Adrenal gland (tissue), 12 donors: ENCODE results near the gene CLEC16A. TPM values are rescaled to one million over a fixed set of nuclear protein-coding genes. Genes with fewer than 3 reads are reported as not detected.

Experiments used
- DNase-seq, 7 donors: peaks; one replicate each; pipeline ENCODE4 v3.0.0-alpha.2; 2019 to 2020
- H3K27ac ChIP-seq, 5 donors: fragments of 200-600 bp; sonication (generic) in 4 of 5; 1 replicate in 3 of 5; 2 replicates in 2 of 5; pipeline versions ENCODE4 v1.5.1 to v1.8.0; 2016 to 2020; ENCODE audit warnings: mild to moderate bottlenecking in 1 of 5
- H3K27me3 ChIP-seq: fragments of 200-600 bp; 2 replicates; pipeline ENCODE4 v1.8.0; 2021
- H3K36me3 ChIP-seq, 2 donors: fragments of 200-600 bp; replicated peaks in 1 of 2; 1 replicate in 1 of 2; 2 replicates in 1 of 2; pipeline versions ENCODE4 v1.5.1 to v1.8.0; 2018 to 2022
- H3K4me1 ChIP-seq, 2 donors: fragments of 200-600 bp; replicated peaks in 1 of 2; 1 replicate in 1 of 2; 2 replicates in 1 of 2; pipeline versions ENCODE4 v1.5.1 to v1.8.0; 2018 to 2021
- H3K4me3 ChIP-seq, 4 donors: fragments of 200-600 bp; sonication (generic) in 3 of 4; one replicate each; pipeline ENCODE4 v1.5.1; 2016 to 2018
- H3K9me3 ChIP-seq, 3 donors: fragments of 200-600 bp; sonication (generic) in 1 of 3; replicated peaks in 1 of 3; 1 replicate in 2 of 3; 2 replicates in 1 of 3; pipeline versions ENCODE4 v1.5.1 to v1.8.0; 2016 to 2021
- CTCF ChIP-seq, 6 experiments: fragments of 450-650 bp in 4 of 6; fragments of 200-600 bp in 2 of 6; sonication (generic) in 1 of 6; IDR thresholded peaks; 1 replicate in 5 of 6; 2 replicates in 1 of 6; pipeline versions ENCODE4 v1.5.1 to v1.8.0; 2016 to 2021; ENCODE audit warnings: antibody characterized with exemption in 6 of 6, mild to moderate bottlenecking in 2 of 6, moderate library complexity in 1 of 6
- POLR2A ChIP-seq, 2 donors: fragments of 450-650 bp; IDR thresholded peaks; one replicate each; pipeline ENCODE4 v1.6.1; 2017; ENCODE audit warnings: antibody characterized with exemption in 2 of 2, mild to moderate bottlenecking in 2 of 2, moderate library complexity in 1 of 2
- WGBS, 4 donors: extraction: QIAGEN DNeasy Blood & Tissue Kit in 2 of 4; methylation state at CpG; one replicate each; pipeline versions ENCODE4 v1.1.5 to v1.1.7; 2013 to 2017; 5-methylcytosine and 5-hydroxymethylcytosine counted together
- intact Hi-C, 2 donors: fragments of 100-400 bp; cut with DNase I; formaldehyde crosslinking; loops; one replicate each; pipeline versions ENCODE4 v1.14.1 to v1.15.0; 2022 to 2023
- polyA plus RNA-seq, 3 donors: library from polyadenylated mRNA; stranded (reverse); fragments of 200-250 nt in 2 of 3; fragments of 350-450 nt in 1 of 3; fragmentation: Illumina TruSeq in 1 of 3; extraction: RNeasy Lipid Tissue Mini Kit (QIAGEN cat#74804) in 1 of 3; gene quantifications; one replicate each; pipeline ENCODE4 v1.2.3, GENCODE V29; 2013 to 2014
- total RNA-seq, 9 donors: library from RNA; depleted of rRNA in 4 of 9; stranded (reverse); fragments of >200 nt in 4 of 9; fragments of 120-200 nt in 1 of 9; fragmentation: NEBNext Ultra II Directional in 1 of 9; extraction: Animal tissue kit (Norgen Biotek cat#: 25700) in 1 of 9; gene quantifications; one replicate each; pipeline versions ENCODE4 v1.1.0 to v1.2.4, GENCODE V29; 2013 to 2023
- donor health status: healthy with polysubstance abuse.
- donor health status: Bipolar disorder and iron deficiency.
- donor health status: DM: yes; HTN: yes; CAD: no.
- donor health status: DM: no; HTN: no; CAD: no.
- donor health status: DM: no; HTN: no; CAD: no.
- donor health status: DM: yes; HTN: yes; CAD: no.

CLEC16A gene
- total and polyA plus RNA-seq, 12 donors, result 14.0 to 37.2 (median 27.6) TPM

- no peak for DNase-seq
- TF ChIP-seq POLR2A (IDR thresholded peaks at IDR 0.05) (no peak), CTCF (IDR thresholded peaks at IDR 0.05) (no peak)
- H3K36me3 ChIP-seq, result no peaks in the 10 kb centered on the region
- peaks cover 8 to 20% of the 10 kb centered on the region in 2 donors for H3K4me1 ChIP-seq
- H3K9me3 ChIP-seq, result no peaks in the 10 kb centered on the region
- H3K4me3 ChIP-seq, result no peak overlapping the region
- H3K27ac ChIP-seq, result peak overlapping the region in 1 of 5 donors; percentile 18
- intact Hi-C loops, result no loop called here
- H3K27me3 ChIP-seq, result no peaks in the 10 kb centered on the region
These were observed 129.8 kb downstream of the CLEC16A start for GRCh38 chr16:11074131-11074530.

DNA sequence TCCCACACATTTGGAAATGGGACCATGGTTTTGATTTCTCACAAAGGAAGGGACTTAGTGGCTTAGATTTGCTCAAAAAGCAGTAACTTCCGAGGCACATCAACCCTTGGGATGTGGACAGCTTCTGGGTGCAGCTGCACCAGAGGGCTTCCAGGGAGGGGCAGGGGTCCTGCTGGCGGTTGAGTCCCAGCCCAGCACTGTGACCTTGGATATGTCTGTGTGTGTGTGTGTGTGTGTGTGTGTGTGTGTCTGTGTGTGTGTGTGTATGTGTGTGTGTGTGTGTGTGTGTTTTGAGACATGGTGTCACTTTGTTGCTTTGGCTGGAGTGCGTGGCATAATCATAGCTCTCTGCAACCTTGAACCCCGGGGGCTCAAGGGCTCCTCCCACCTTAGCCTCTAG is 130.8 kb downstream of the CLEC16A start:
- intact Hi-C loops, result no loop called here
- Histone ChIP-seq H3K4me1 (peaks cover 12 to 30% of the 10 kb centered on the region in 2 donors), H3K36me3 (no peaks in the 10 kb centered on the region), H3K27ac (no peak overlapping the region), H3K9me3 (no peaks in the 10 kb centered on the region), H3K4me3 (no peak overlapping the region), H3K27me3 (no peaks in the 10 kb centered on the region)
- TF ChIP-seq CTCF (IDR thresholded peaks at IDR 0.05) (no peak), POLR2A (IDR thresholded peaks at IDR 0.05) (no peak)
- DNase-seq, result no peak
- WGBS, 4 donors, result 54 to 81% (median 64%) methylated on average over 4 of the region's 4 CpGs

DNA sequence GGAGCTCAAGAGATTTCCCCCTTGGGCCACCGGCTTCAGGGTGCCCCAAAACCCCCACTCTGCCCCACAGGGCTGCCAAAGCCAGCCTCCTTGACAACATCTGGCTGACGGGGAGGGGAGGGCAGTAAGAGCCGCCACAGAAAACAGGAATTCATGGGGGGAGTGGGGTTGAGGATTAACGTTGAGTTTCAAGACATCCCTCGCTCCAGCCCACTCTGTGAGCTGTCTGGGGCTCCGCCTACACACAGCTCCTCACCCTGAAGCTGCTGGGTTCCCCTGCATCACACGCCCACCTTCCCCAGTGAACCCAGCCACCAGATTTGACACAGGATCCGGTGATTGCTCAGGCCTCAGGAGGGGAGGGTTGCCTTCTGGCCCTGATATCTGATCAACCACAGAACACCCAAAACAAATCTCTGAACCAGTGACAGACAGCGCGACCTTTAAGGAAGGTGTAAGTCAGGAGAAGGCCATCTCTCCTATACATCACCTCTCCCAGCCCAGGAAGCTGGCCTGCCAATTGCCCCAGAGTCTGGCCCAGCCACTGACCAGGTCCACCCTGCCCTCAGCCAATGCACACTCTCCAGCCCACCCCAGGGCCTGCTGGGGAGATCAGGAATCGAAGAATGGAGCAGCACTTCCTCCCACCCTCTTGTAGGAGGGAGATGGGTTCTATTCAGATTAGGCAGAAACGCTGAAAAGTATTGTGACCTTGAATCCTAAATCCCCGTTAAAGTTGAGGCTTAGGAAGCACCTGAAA is 132.1 kb downstream of the CLEC16A start:
- DNase-seq, result no peak
- H3K4me1 ChIP-seq, result peaks cover 12 to 37% of the 10 kb centered on the region in 2 donors
- intact Hi-C loops, result no loop called here
- H3K27me3 ChIP-seq, result no peaks in the 10 kb centered on the region
- TF ChIP-seq CTCF (IDR thresholded peaks at IDR 0.05) (no peak), POLR2A (IDR thresholded peaks at IDR 0.05) (no peak)
- no peaks in the 10 kb centered on the region for H3K36me3 ChIP-seq
- WGBS, 4 donors, result 79 to 87% (median 82%) methylated on average over 4 to 13 of the region's 13 CpGs
- no peak overlapping the region for H3K4me3 ChIP-seq
- H3K9me3 ChIP-seq, result no peaks in the 10 kb centered on the region
- no peak overlapping the region for H3K27ac ChIP-seq

GRCh38 chr16:11078812-11079459 is 134.6 kb downstream of the CLEC16A start:
- Histone ChIP-seq H3K27ac (peak overlapping the region in 2 of 5 donors; percentile 10 to 45), H3K27me3 (no peaks in the 10 kb centered on the region), H3K9me3 (no peaks in the 10 kb centered on the region), H3K4me1 (peaks cover 12 to 33% of the 10 kb centered on the region in 2 donors), H3K36me3 (no peaks in the 10 kb centered on the region), H3K4me3 (no peak overlapping the region)
- no peak for TF ChIP-seq CTCF (IDR thresholded peaks at IDR 0.05)
- no peak for TF ChIP-seq POLR2A (IDR thresholded peaks at IDR 0.05)
- intact Hi-C loops, result no loop called here
- 90 to 99% (median 92%) methylated on average over 5 of the region's 5 CpGs for WGBS, 4 donors
- peak in 1 of 7 donors; percentile 42 for DNase-seq
